ENCODE data around the gene LHX6.

Gene LHX6

GRCh38 chr9:122234022-122234748, 5.4 kb upstream of the LHX6 start:
- DNase-seq: no peak

- no peak for DNase-seq
Measured at GRCh38 chr9:122232796-122233306, 4.1 kb upstream of the LHX6 start.

GRCh38 chr9:122229485-122229837, 704 bp upstream of the LHX6 start:
- DNase-seq: no peak

DNA sequence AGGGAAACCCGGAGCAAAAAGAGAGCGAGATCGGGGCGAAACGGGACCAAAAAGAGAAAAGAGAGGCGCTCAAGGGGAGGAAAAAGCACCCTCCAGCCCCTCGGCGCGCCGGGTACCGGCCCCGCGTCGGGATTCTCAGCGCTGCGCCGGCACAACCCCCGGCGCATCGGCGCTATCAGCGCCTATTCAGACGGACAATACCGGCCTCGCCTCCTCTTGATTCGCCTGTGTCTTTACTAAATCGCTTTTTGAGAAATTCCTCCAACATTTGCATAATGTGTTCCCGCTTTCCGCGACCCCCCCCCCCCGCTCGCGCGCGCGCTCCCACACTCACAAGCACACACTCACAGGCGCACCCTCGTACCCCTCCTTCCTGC, 578 bp downstream of the LHX6 start:
- DNase-seq: no peak

DNA sequence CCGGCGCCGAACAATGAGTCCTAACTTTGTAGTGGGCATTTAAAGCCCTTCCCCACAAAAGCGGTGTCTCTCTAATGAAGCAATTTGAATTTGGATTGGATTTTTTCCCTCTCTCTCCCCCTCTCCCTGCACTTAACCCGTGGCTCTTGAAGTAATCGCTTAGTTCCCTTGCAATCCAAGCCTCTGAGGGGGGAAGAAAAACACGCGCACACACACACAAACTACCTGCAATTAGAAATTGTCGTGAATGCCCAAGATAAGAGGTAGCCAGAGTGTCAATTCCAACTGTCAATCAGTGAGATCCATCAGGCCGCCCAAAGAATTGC, 1.2 kb downstream of the LHX6 start:
- no peak for DNase-seq

DNA sequence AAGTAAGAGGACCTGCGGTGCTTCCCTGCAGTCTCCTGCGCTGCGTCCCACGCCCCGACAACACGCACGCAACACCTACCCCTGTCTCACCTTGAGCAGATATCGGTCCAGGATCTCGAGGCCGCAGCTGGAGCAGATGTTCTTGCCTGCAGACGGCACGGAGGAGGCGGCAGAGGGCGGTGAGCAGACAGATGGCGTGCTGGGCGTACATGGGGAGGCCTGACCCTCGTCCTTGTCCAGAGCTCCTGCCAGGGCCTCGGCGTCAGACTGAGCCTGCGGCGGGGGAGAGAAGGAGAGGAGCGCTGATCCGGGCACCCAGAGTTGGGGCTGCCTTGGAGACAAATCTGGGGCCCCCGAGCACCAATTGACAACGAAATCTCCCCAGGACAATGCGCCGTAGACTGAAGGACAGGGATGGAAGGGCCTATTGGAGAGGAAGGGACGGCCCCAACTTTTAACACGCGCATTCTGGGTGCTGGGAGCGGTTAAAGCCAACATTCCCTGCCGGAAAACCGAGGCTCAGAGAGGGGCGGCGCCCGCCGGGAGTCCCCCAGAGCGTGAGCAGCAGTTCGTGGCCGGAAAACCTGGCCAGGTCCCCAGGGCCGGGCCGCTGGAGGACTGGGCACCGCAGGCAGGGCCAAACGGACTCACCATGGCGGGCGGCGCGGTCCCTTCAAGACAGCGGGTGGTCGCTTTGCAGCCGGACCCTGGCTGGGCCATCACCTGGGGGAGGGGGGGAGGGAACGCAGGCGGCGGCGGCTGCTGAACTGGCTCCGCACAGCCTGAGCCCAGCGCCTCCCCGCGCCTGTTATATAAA, 1.8 kb downstream of the LHX6 start:
- no peak for DNase-seq

GRCh38 chr9:122226142-122226757, 2.5 kb downstream of the LHX6 start:
- no peak for DNase-seq

DNA sequence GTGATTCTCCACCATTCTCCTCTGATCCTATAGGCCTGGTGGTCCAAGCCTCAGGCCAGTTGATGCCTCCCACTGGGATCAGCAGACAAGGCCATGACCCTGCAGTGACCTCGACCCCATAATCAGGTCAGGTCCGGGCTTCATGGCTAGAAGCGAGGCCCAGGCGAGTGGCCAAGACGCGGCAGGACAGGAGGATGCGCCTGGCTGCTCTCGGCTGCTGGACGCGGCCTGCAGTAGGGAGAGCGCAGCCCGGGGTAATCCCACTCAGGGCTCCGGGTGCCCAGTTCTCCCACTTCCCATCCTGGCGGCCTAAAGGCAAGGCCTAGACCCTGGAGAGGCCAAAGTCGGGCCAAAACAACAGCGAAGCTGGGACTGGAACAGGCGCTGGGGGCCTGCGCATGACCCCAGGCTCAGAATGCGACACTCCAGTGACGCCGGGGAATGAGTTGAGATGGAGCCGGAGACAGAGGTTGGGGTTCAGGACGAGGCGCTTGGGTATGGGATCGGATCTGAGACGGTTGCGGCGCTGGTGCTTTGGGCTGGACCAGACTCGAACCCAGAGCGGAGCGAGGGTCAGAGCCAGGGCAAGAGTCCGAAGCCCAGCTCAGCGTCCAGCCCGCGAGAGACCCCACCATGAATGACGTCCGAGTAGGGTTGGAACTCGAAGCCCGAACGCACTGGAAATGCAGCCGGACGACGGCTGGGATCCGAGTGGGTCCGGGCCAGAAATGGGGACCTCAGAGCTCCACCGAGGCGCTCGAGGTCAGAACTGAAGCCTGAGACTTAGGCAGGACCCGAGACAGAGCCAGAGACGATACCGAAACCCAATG, 3.2 kb downstream of the LHX6 start:
- DNase-seq: no peak

DNA sequence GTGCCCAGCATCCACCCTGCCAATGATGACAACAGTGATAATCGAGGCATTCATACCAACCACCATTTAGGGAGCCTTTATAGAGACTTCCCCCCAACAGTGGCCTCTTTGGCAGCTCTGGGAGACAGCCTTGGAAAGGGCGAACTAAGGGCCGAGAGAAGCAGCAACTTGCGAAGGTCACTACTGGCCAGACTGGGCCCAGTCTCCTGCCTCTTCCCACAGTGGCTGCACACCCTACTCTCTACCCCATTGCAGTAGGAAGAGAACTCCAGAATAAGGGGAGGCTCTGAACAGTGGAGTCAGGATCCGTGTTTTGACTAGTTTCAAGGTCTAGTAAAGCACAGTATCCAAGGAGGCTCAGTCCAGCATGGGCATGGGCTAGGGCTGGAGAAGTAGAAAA, 5.3 kb downstream of the LHX6 start:
- DNase-seq: no peak

- no peak for DNase-seq
Measured at GRCh38 chr9:122222791-122223190, 6.0 kb downstream of the LHX6 start.

DNA sequence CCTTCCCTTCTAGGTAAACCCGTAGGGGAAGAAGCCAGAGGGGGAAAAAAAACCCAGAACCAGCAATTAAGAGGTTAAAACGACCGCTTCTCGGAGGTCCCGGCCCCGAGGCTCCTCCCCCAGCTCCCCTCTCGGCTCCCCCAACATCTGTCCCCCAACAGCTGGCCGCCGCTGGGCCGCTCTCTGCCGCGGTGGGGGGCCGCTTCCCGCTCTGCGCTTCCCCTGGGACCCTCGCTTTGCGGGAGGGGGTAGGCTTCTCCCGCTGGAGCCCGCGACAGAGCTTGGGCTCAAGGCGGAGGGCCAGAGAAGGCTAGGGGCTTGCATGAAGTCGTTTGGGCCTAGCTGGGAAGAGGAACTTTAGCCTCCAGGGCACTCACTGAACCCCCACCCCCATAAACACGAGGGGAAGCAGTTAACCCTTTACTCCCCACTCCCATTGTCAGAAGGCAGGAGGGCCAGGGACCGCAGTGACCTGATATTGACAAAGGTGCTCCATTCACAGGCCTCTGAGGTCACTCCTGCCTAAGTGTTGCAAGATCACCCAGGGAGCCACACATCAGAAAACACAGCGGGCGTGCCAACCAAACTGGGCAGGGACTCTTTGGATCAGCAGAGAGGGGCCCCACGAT, 7.5 kb downstream of the LHX6 start:
- no peak for DNase-seq

DNA sequence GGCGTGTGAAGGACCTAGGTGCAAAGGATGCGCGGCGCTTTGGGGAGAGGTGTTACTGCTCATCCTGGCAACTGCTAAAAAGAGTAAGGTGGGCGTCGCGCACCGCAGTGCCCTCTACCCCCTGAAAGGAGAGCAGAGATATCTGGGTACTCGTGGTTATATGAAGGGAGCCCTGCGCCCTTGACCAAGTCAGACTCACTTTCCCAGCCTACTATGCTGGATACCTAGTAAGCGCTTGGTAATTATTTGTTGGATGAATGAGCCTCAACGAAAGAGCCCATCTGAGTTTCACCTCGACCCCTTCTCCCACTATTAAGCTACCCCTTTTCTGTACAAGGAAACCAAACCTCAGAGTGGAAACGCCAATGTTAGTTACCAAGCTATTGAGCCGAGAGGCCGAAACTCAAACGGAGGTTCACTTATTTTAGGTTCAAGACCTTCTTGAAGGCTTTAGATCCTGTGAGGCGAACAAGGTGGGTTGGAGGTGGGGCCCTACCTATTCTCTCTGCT, 8.0 kb downstream of the LHX6 start:
- no peak for DNase-seq

DNA sequence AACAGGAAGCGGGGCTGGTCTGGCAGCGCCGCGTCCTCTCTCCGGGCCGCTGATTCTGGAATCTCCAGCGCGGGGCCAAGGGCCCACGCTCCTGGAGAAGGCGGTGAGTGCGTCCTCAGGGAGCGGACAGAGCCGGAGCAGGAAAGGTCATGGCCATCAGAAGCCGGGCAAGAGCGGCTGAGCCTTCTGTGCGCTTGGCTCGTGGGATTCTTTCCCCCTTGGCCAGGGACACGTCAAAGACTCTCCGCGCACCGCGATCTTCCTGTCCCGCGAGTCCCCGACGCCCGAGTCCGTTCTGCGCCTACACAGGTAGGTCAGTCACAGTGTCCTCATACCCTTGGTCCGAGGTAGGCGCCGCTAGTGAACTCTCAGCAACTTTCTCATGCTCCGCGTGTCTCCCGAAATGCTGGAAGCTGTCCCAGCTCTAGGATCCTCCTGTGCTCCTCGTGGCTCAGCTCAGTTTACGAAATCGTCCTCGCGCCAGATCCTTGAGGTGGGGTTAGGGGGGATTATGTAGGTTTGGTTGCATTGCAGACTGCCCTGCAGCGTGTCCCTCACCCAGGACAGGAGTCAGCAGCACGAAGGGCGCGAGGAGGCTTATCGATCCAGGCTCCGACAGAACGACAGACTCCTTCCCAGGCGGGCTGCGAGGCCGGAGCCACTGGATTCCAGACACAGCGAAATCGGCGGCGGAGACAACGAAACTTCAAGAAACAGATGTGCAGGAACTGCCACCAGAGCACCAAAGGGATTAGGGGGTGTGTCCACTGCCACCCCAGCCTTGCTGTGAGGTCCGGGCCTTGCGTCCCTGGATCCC, 8.7 kb downstream of the LHX6 start:
- no peak for DNase-seq

- no peak for DNase-seq
Measured at GRCh38 chr9:122218935-122219855, 9.6 kb downstream of the LHX6 start.

DNA sequence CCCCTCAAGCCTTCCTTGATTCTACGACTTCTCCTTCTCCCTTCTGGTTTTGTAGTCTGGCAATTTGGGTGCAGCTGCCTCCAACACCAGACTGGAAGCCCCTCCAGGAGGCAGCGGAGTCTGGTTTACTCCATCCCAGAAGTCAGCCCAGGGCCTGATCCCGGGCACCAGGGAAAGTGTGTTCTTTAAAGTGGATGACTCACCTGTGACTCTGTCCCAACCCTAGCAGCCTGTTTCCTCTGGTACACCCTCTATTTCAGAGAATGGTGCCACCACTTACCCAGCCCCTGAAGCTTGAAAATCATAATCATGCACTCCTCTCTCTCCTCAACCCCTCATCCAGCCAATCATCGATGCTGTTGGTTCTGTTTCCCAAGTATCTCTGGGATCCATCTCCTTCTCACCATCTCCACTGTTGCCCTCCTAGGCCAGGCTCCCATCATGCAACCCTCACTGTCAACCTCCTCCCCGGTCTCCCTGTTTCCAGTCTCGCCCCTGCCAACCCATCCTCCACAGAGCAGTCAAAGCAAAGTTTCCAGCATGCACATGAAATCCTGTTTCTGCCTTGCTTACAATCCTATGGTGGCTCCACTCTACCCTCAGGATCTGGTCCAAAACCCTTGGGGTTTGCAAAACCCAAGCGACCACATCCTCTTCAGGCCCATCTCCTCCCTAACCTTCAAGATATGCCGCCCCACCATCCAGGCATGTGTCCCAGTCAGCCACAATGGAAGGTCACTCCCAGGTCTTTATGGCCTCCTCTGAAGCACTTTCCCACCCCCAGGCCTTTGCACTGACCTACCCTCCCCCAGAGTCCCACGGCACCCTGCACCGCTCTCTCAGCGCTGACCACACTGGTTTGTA, 10.5 kb downstream of the LHX6 start:
- no peak for DNase-seq

DNA sequence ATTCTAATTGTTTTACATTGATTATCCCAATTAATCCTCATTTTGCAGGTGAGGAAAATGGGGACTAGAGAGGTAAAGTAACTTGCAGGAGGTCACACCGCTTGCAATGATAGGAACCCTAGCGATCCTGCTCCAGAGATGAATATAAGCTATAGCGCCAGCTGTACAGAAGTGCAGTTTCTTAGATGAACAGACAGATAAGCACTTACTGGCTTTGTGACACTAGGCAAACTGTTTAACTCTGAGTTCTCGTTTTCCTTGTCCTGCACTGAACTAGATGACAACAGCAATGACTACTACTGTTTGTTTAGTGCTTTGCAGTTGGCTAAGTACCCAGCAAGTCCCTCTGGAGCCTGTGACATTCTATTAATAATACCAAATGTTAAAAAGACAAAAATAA, 11.1 kb downstream of the LHX6 start:
- DNase-seq: no peak

- DNase-seq: no peak
Measured at GRCh38 chr9:122216798-122217418, 11.8 kb downstream of the LHX6 start.

GRCh38 chr9:122216138-122216797, 12.5 kb downstream of the LHX6 start:
- DNase-seq: no peak

Measured in activated CD8-positive, alpha-beta memory T cell treated with anti-CD3 and anti-CD28 coated beads, Interleukin-2, amount 50 U/mL, for 4 hours (primary cell).